ENCODE results near the gene MTA1.

Gene MTA1

DNA sequence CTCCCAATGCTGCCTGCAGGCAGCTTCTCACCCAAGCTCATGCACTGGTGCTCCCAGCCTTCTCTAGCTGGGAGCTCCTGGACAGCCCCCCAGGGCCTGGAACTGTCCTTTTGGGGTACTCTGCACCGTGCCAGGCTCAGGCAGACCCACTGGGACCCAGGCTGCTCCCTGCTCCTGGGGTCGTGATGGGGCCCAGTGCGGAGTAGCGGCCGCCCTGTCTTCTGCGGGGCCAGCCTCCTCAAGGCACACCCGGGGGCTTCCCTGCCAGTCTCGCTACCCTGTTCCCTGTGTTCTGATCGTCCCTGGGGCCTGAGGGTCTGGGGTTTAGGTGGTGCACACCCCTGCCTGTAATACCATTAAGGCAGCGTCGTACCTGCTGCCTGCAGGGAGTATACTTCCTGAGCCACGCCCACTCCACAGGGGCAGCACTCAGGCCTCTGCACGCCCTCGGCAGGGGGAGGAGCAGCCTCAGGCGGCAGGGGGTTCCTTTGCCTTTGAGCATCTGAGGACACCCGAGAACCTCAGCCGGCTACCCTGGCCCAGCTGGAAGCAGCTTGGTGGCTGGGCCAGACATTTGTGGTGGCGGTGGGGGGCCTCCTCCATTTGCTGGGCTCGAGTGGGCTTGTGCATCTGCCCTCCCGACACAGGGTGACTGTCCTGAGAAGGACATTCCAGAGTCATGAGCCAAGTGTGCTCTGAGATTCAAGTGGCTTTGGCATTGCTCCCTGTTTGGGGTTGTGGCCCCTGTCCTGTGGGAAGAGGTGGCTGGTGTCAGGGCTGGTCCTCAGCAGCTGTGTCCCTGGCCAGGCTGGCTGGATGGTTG, 45.8 kb downstream of the MTA1 start:
- DNase-seq (ENCODE audit: low read depth in 2 of 2), result no peak

DNA sequence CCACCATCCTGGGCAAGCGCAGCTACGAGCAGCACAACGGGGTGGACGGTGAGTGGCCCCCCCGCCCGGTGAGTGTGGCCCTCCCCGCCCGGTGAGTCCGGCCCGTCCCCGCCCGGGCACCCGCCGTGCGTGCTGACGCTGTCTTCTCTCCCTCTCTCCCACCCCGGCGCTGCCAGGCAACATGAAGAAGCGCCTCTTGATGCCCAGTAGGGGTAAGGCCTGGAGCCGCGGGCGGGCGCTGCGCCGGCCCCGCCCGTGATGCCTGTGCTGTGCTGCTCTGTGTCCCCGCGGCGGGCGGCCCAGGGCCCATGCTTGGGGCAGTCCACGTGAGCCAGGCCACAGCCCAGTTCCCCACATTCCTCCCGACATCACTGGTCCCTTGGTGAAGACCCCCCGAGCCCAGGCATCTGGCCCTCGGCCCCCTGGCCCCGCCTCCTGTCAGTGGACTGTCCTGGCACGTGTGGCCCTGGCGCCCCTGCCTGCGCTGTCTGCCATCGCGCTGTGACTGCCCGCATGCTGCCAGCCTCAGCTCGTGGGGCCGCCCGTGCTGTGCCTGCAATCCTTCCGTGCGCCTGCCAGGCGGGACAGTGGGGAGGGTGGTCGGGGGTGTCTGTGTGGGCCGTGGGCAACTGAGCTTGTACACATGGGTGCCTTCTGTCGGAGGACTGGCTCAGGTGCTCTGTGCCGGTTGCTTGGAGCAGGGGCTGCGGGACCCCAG, 47.1 kb downstream of the MTA1 start:
- DNase-seq (ENCODE audit: low read depth in 2 of 2), result no peak

DNA sequence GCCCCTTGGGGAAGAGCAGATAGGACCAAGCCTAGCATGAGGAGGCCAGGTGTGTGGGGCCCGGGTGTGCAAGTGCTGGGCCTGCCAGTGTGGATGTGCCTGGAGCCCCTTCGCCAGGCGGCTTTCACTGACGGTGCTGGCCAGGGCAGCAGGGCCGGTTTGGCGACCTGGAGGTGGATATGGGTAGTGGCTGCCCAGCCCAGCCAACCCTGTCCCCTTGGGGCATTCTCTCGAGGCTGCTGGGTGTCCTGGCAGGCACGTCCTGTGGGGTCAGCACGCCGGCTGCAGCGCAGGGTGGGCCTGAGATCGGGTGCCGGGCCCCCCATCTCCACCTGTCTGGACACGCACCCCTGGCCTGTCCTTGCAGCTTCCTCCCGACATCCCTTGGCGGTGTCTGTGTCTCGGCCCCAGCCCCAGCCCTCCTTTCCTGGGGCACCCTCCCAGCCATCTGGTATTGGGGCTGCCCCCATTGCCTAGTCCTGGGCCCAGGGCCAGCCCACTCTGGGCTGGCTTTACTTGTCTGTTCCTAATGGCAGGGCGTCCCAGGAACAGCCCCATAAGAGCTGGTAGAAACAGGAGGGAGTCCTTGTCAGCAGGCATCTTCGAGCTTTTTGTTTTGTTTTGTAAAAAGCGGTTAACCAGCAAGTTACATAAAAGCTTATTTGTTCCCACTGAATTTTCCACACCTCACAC, 47.8 kb downstream of the MTA1 start:
- no peak for DNase-seq (ENCODE audit: low read depth in 2 of 2)

DNA sequence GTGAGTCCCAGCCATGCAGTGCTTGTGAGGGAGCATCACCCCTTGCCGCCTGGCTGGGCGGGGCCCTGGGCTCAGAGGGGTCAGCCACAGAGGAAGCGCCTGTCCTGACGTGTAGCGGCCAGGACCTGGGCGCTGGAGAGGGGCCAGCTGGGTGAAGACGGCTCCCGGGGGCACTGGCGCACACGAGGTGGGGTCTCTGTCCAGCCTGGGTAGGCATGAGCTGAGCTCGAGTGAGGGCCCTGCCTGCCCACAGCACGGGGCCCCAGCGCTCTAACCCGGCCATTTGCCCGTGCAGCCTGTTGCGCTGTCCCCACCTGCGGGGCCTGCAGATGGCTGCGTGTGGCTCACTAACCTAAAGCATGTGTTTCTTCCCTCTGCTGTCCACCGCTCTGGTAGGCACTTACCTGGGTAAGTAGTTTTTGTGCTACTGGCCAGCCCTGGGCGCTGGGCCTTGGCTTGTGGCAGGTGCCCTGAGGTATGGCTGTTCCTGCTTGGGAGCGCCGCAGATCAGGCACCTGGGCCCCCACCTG, 48.4 kb downstream of the MTA1 start:
- no peak for DNase-seq (ENCODE audit: low read depth in 2 of 2)

DNA sequence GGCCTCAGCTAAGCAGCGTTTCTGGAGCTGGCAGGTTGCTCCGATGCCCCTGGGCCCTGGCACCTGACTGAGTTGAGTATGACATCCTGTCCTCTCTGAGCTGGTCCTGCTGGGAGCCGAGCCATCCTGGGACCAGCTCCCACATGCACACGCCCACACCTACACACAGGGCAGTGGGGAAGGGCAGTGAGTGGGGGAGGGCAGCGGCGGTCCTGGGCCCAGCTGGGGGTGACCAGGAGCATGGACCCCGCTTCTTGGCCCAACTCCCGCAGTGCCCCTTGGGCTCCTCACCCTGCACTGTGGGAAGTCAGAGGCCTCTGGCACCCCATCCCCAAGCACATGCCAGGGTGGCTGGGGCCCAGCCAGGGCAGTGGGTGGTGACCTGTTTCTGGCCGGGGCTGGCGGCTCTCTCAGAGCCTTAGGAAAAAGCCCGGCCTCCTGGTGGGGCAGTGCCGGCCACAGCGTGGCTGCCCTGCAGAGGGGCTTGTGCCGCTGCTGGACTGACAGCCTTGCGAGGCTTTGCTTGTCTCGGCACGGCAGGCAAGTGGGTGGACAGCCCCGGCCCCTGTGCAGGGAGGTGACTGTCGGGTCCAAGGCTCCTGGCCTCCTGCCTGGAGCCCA, 49.1 kb downstream of the MTA1 start:
- no peak for DNase-seq (ENCODE audit: low read depth in 2 of 2)

DNA sequence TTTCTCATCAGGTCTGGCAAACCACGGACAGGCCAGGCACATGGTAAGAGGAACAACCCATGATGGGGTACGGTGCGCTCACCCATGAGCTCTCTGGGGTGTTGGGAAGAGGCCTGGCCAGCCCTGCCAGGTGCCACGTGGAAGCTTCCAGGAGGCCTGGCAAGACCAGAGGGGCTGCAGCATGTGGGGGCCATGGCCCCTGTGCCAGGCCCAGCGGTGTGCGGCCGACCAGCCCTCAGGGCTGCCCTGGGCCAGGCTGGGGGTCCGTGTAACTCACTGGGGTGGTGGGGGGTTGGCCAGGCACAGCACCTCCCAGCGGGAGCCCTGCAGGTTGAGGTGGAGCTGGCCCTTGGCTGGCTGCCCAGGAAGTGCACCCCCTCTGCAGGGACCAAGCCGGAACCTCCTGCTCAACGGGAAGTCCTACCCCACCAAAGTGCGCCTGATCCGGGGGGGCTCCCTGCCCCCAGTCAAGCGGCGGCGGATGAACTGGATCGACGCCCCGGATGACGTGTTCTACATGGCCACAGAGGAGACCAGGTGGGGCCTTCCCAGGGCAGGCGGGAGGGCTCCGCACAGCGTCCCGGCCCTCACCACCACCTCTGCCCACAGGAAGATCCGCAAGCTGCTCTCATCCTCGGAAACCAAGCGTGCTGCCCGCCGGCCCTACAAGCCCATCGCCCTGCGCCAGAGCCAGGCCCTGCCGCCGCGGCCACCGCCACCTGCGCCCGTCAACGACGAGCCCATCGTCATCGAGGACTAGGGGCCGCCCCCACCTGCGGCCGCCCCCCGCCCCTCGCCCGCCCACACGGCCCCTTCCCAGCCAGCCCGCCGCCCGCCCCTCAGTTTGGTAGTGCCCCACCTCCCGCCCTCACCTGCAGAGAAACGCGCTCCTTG, 50.1 kb downstream of the MTA1 start:
- DNase-seq (ENCODE audit: low read depth in 2 of 2), result no peak

DNA sequence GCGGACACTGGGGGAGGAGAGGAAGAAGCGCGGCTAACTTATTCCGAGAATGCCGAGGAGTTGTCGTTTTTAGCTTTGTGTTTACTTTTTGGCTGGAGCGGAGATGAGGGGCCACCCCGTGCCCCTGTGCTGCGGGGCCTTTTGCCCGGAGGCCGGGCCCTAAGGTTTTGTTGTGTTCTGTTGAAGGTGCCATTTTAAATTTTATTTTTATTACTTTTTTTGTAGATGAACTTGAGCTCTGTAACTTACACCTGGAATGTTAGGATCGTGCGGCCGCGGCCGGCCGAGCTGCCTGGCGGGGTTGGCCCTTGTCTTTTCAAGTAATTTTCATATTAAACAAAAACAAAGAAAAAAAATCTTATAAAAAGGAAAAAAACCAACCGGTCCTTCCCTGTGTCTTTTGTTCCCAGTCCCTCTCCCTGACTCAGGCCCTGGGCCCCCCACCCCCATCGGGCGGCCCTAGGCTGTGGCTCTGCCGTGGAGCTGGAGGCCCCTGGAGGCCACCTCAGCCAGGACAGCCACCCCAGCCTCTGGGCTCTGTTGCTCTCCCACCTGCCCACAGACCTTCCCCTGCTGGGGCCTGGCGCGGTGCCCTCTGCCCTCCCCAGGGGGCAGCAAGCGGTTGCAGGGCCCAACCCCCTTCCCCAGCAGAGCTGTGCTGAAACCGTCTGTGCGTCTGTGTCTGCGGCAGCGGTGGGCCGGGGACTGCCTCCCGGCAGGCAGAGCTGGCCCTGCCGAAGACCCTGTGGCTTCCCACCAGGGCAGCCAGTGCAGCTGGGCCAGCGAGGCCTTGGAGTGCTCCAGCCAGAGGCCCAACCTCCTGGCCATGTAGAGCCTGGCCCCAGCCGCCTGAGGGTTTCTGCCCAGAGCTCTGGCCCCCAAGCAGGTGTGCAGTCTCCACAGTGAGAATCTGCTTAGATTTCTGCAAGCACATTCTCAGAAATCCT, 51.0 kb downstream of the MTA1 start:
- DNase-seq (ENCODE audit: low read depth in 2 of 2), result no peak

DNA sequence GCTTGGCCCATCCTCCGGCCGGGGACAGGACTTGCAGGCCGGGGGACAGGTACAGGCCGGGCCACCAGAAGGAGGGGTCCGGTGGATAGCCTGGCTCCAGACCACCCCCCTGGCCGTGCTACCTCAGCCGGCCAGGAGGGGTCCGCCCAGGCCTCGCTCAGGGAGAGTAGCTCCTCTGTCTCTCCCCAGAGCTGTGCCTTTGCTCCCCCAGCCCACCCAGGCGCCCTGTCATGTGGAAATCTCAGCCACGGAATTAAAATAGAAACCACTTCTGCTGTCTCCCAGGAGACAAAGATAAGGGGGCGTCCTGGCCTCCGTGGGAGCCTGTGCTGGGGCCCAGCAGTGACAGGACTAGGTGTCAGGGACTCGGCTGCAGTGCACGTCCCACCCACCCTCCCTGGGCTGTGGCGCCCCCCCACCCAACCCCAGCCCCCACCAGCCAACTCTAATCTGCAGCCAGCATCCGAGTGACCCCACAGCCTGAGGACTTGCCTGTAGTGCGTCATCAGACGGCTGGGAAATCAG, 51.7 kb downstream of the MTA1 start:
- no peak for DNase-seq (ENCODE audit: low read depth in 2 of 2)

DNA sequence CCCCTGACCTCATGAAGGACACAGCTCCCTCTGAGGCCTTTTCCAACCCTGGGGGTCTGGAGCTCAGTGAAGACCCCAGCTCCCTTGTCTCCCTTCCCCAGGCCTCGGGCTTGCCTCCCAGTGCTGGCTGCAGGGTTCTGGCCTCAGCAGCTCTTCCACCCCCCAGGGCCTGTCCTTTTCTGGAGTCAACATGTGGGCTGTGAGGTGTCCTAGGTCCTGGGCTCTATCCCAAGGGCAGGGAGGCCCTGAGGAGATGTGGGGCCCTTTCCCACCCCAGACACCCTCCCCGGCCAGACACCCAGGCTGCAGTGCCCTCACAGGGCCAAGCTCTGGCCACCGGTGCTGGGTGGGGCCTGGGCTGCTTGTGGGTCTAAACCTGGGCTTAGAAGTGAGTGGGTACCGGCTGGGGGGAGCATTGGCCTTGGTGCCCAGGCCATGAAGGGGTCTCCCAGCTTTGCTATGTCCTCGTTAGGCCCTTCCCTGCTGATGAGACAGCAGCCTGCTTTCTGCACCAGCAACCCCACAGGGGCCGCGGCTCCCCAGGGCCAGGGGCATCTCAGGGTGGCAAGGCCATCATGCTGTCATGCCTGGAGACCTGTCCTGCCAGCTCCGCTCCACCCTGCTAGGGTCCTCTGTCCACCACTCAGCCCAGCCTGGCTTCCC, 52.3 kb downstream of the MTA1 start:
- no peak for DNase-seq (ENCODE audit: low read depth in 2 of 2)

DNA sequence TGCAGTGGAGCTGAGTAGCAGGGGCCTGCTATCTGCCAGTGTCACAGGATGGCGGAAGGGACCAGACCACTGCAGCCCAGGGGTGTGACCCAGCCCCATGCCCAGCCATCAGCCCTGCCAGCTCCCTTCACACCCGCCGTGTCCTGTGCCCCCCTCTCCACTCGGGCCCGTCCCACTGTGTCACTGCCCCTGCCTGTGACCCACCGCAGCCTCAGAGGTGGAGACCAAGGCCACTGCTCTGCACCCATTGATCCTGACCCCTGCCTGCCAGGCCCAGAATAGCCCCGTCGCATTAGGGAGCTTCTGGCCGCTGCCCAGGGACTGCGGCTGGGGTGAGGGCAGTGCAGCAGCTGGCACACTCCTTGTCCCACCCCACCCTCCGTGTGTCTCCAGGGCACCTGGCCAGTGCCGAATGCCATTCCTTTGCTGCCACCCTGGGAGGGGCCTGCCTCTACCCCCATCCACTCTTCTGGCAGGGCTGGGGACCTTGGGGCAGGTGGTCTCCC, 52.9 kb downstream of the MTA1 start:
- no peak for DNase-seq (ENCODE audit: low read depth in 2 of 2)

DNA sequence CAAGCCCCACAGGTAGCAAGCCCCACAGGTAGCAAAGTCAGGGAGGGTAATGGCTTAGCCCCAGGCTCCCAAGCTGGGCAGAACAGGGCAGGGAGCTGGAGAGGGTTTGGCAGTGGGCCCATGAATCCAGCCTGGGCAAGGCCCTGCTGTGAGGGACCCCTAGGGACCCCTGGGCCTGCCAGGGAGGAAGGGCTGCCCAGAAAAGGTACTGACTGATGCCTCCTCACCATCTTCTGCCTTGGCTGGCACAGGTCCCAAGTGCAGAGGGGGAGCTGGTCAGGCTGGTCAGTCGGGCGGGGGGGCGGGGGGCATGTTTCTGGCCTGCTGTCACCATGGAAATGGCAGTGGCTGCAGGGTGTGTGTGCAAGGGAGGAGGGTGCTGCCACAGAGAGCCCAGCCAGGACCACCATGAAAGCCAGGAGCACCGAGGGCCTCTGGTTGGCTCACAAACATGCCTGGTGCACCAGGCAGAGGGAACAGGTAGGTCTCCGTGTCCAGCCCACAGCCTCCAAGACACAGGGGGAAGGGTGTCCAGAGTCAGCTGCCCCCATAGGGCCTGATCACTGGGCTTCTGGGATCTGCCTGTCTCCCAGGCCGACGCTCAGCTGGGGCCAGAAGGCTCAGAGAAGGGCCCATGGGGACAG, 53.5 kb downstream of the MTA1 start:
- DNase-seq (ENCODE audit: low read depth in 2 of 2), result no peak

DNA sequence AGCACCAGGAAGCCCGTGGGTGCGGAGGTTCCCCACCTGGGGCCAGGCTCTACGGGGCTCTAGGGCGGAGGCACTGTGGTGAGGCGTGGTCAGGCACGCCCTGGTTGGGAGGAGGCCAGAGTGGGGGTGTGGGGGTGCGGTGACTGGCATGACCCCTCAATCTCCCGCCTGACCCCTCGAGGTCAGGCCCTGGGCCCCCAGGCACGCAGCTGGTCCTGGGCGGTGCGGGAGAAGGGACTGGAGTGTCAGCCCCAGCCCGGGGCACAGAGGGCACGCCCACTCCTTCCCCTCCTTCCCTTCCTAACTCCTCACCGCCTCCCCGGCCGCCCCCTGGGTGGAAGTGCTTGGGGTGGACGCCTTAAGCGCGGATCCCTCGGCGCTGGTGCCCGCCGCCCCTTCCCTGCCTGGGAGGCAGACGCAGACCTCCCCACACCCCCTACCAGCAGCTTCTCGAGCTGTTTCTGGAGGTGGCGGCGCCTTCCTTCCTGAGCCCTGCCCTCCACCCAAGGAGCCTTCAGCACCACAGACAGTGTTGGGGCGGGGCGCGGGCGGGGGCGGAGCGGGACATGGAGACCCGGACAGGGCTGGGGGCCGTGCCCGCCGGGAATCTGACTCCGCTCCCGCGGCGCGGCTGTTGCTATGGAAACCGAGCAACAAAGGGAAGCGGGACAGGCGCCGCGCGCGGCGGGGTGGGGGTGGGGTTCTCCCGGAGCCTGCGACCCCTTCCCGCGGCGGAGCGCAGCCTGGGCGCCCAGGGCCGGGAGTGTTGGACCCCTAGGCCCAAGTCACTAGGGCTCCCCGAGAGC, 54.3 kb downstream of the MTA1 start:
- DNase-seq (ENCODE audit: low read depth in 2 of 2), result peak in 1 of 2 experiments; percentile 46

DNA sequence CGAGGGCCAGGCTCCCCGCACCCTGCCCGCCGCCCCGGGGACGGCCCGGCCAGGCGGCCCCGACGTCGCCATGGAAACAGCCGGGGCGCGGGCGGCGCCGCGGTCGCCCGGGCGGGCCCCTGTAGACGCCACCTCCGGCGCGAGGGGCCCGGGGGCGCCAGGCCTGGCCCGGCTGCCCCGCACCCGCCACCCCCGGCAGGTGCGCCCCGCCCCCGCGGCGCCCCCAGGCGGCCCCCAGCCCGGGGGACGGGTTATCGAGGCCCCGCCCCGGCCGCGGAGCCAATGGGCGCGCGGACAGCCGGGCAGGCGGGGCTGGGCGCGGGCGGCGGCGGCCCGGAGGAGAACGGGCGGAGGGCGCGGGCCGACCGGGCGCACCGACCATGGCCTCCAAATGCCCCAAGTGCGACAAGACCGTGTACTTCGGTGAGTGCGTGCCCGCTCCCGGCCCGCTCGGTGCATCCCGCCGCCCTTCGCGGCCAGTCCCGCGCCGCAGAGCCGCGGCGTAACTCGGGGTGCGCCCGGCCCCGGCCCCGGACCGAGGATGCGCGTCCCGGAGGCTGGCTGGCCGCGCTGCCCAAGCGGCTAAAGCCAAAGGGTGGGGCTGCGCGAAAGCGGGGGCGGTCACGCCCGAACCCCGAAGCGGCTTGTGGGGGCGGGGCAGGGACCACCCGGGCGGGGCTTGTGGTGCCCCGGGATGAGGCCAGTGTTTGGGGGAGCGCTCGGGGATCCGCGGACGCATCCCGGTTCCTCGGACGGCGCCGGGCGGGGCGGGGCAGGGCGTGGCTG, 55.0 kb downstream of the MTA1 start, which contains the start of gene CRIP2:
Gene CRIP2, plus strand, starts transcription at position 339 of the 786 bp plus-strand sequence. Its CDS starts 42 bp downstream, at position 381.
- DNase-seq (ENCODE audit: low read depth in 2 of 2), result no peak

DNA sequence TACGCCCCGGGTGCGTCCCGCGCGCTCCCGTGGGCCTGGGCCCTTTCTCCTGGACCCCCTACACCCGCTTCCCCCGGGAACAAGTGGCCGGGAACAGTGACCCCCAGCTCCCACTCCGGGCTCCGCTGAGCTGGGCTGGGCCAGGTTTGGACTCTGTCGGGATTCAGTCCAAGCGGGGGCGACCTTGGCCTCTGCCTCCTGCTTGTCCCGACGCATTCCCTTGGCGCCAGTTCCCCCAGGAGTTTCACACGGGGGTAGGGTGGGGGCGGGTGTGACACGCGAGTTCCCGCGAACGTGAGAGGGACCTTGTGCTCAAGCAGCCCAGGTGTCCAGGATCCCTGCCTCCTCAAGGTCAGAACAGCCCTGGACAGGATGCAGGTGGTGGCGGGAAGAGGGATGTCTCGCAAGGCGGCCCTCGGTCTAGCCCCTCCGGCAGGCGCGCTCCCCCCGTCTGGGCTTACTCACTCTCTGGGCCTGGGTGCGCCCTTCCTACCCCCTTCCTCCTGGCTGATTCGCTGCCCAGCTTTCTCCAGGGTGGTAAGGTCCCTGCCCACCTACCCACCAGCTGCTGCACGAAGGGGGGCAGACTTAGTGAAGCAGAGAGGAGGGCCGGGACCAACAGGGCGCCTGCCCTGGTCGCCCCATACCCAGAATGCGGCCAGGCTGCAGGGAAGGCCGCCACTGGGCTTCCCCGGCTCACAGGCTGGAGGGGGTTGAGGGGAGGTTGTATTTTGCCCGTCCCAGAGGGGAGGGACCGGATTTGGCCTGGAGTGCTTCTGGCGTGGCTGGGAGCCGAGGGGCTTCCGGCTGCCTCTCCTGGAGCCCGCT, 55.9 kb downstream of the MTA1 start:
- DNase-seq (ENCODE audit: low read depth in 2 of 2), result no peak

DNA sequence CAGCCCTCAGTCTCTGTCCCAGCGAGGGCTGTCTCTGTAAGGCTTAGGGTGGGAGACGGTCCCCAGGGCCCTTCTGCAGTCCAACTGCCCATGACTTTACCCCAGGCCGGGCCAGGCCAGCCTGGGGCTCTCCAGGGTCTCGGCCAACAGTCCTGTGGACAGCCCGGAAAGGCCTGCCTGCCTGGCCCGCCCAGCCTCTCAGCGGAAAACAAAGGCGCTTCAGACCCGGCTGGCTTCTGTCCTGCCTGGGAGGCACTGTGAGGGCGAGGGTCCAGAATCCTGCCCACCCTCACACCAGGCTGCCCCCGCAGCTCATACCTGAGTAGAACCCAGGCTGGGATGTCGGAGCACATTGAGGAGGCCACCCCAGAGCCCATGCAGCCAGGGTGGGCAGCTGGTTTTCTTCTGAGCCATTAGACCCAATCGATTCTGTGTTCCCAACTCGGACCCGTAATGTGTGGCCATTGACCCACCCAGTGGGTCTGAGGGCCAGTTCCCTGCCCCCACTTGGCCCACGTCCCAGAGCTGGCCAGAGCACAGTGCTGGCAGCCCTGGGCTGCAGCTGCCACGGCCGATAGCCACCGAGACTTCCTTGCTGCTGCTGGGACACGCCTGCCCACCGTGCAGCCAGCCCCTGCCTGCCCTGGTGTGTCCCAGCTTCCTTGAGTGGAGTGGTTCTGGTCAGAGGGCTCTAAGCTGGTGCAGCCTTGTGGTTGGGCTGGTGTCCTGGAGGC, 56.6 kb downstream of the MTA1 start:
- DNase-seq (ENCODE audit: low read depth in 2 of 2), result no peak

Data from stimulated activated CD4-positive, alpha-beta T cell treated with anti-CD3 and anti-CD28 coated beads, Interleukin-12 subunit alpha, Interleukin-12 subunit beta, amount 100 ng/mL, for 24 hours (primary cell).